ENCODE measurements around the gene DGKB. TPM values are rescaled to one million over a fixed set of nuclear protein-coding genes. Genes with fewer than 3 reads are reported as not detected.

DGKB gene
- total RNA-seq, 1 donor from 2014 or later, result not detected

DNA sequence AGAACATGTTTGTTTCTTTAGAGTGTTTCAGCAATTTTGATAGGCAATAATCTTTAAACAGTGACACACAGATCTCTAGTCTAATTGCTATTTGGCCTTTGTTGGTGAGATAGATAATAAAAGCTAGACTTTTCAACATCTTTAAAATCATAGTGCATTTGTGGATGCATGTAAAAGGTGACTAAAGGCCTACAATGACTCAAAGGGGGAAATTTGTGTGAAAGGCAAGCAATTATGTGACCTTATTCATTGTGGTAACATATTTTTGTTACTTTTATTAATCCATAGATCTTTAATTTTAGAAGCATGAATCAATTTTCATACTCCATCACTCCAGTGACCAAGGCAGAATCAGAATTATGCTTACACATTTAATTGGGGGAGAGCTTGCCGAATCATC lies 299.7 kb downstream of the DGKB start:
- H3K4me3 ChIP-seq, result no peak overlapping the region
- intact Hi-C loops (cut with DNase I), result no loop called here
- ATAC-seq (no peak), DNase-seq (no peak)
- H3K27me3 ChIP-seq, result no peaks in the 10 kb centered on the region
- H3K27ac ChIP-seq, result no peak overlapping the region
- no peaks in the 10 kb centered on the region for H3K36me3 ChIP-seq
- H3K4me1 ChIP-seq, result no peaks in the 10 kb centered on the region
- TF ChIP-seq, protein P1, sequence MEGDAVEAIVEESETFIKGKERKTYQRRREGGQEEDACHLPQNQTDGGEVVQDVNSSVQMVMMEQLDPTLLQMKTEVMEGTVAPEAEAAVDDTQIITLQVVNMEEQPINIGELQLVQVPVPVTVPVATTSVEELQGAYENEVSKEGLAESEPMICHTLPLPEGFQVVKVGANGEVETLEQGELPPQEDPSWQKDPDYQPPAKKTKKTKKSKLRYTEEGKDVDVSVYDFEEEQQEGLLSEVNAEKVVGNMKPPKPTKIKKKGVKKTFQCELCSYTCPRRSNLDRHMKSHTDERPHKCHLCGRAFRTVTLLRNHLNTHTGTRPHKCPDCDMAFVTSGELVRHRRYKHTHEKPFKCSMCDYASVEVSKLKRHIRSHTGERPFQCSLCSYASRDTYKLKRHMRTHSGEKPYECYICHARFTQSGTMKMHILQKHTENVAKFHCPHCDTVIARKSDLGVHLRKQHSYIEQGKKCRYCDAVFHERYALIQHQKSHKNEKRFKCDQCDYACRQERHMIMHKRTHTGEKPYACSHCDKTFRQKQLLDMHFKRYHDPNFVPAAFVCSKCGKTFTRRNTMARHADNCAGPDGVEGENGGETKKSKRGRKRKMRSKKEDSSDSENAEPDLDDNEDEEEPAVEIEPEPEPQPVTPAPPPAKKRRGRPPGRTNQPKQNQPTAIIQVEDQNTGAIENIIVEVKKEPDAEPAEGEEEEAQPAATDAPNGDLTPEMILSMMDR (IDR thresholded peaks at IDR 0.05), result no peak
- no peaks in the 10 kb centered on the region for H3K9me3 ChIP-seq

DNA sequence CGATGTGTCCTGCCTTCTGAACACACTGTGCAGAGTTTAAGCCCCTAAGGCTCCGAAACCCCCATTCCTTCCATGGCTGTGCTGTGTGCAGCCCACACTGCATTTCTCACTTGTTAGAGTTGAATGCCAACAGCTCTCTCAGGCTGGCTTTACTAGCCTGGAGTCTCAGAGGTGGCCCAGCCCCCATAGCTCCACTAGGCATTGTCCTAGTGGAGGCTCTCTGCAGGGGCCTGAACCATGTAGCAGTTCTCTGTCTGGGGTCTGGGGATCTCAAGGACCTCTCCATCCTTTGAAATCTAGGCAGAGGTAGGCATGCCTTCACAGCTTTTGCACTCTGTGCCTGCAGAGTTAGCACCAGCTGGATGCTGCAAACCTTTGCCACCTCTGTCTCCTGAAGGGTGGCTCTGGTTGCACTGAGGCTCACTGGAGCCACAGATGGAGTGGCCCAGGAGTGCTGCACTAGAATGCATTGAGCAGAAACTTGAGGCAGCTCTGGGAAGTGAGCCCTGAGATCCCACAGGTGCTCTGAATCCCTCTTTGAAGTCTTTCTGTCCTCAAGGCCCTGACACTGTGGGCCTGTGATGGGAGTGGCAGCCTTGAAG lies 301.7 kb downstream of the DGKB start:
- Histone ChIP-seq H3K4me1 (no peaks in the 10 kb centered on the region), H3K36me3 (no peaks in the 10 kb centered on the region), H3K9me3 (no peaks in the 10 kb centered on the region), H3K27me3 (no peaks in the 10 kb centered on the region), H3K27ac (no peak overlapping the region), H3K4me3 (no peak overlapping the region)
- TF ChIP-seq, protein P1 (IDR thresholded peaks at IDR 0.05), result no peak
- intact Hi-C loops (cut with DNase I), result no loop called here
- ATAC-seq (no peak), DNase-seq (peak; percentile 45)

DNA sequence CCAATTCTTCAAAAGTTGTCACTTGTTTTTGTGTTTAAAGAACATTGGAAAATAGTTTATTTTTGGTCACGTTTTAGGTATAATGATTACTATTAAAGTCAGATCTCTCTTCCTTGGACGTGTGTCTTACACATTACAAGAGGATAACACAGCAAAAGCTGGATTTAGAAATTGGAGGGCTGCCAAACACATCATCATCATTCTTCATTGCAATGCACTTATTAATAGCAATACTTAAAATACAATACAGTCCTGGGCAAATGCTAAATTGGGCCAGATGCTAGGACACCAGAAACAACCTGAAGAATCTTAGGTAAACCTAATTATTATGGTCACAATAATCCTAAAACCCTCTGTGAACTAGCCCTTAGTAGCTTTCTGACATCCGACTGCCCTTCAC lies 303.6 kb downstream of the DGKB start:
- Histone ChIP-seq H3K36me3 (no peaks in the 10 kb centered on the region), H3K9me3 (no peaks in the 10 kb centered on the region), H3K4me1 (no peaks in the 10 kb centered on the region), H3K27ac (no peak overlapping the region), H3K4me3 (no peak overlapping the region), H3K27me3 (no peaks in the 10 kb centered on the region)
- intact Hi-C loops (cut with DNase I), result no loop called here
- TF ChIP-seq, protein P1 (IDR thresholded peaks at IDR 0.05), result no peak
- no peak for DNase-seq
- no peak for ATAC-seq

DNA sequence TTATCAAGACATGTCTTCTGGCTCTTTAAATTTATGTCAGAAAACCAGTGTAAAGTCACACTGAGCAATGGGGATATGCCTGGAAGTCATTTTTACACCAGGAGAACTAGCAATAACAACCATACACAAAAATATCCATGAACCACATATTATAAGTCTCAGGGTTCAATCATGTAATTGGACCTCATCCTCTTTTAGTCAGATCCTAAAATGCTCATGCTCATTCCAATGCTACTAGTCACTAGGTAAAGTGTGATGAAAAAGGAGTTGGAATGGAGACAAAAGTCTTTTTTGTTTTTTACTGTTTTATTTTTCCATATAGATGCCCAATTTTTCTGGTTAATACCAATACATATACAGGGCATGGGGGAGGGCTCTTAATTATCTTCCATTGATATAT lies 306.1 kb downstream of the DGKB start:
- intact Hi-C loops (cut with DNase I), result no loop called here
- DNase-seq (no peak), ATAC-seq (no peak)
- Histone ChIP-seq H3K4me1 (no peaks in the 10 kb centered on the region), H3K27me3 (no peaks in the 10 kb centered on the region), H3K9me3 (no peaks in the 10 kb centered on the region), H3K27ac (no peak overlapping the region), H3K36me3 (no peaks in the 10 kb centered on the region), H3K4me3 (no peak overlapping the region)
- TF ChIP-seq, protein P1 (IDR thresholded peaks at IDR 0.05), result no peak

DNA sequence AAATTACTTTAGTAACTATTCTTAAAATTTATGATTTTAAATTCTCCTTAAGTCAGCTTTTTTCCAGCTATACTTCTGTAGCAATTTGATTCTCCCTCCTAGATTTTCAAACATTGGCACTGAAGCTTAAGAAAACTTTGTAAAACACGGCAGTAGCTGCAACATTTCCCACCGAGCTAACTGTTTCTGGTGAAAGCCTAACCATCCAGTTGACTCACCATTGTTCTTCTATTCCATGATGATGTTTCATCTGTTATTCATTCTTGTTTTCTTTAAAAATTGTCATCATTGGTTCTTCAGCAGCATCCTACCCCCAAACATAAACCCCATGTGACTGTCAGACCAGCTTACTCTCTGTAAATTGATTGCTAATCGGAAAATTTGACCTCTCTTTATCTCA lies 312.3 kb downstream of the DGKB start:
- no peaks in the 10 kb centered on the region for H3K36me3 ChIP-seq
- H3K4me3 ChIP-seq, result no peak overlapping the region
- ATAC-seq (no peak), DNase-seq (no peak)
- peaks cover 12% of the 10 kb centered on the region for H3K9me3 ChIP-seq
- H3K27me3 ChIP-seq, result no peaks in the 10 kb centered on the region
- TF ChIP-seq, protein P1 (IDR thresholded peaks at IDR 0.05), result no peak
- H3K27ac ChIP-seq, result no peak overlapping the region
- no peaks in the 10 kb centered on the region for H3K4me1 ChIP-seq
- intact Hi-C loops (cut with DNase I), result no loop called here

DNA sequence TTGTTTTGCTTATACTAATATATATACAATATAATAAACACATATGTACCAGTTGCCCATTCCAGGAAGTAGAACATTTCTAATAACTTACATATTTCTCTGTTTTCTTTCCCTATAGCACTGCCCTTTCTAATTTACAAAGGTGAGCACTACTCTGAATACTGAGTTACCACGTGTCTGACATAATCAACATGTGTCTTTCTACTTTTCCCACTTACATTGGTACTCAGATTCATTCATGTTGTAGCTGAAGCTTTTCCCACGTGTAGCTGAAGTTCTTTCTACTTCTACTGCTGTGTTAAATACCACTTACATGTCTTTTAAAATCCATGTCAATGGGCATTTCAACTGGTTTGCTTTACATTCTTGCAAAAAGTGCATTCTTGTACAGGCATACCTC lies 317.3 kb downstream of the DGKB start:
- no peak for DNase-seq
- no peak for ATAC-seq
- H3K9me3 ChIP-seq, result peaks cover 13% of the 10 kb centered on the region
- H3K4me3 ChIP-seq, result no peak overlapping the region
- no peak overlapping the region for H3K27ac ChIP-seq
- TF ChIP-seq, protein P1 (IDR thresholded peaks at IDR 0.05), result no peak
- H3K27me3 ChIP-seq, result no peaks in the 10 kb centered on the region
- intact Hi-C loops (cut with DNase I), result no loop called here
- no peaks in the 10 kb centered on the region for H3K36me3 ChIP-seq
- no peaks in the 10 kb centered on the region for H3K4me1 ChIP-seq

Data from upper lobe of right lung (tissue), 1 donor.